ENCODE measurements around the gene PLCD1.

- TF ChIP-seq POLR2A (IDR thresholded peaks at IDR 0.05) (no peak), POLR2AphosphoS5 (IDR thresholded peaks at IDR 0.05) (no peak)
- TF ChIP-seq, protein P1, sequence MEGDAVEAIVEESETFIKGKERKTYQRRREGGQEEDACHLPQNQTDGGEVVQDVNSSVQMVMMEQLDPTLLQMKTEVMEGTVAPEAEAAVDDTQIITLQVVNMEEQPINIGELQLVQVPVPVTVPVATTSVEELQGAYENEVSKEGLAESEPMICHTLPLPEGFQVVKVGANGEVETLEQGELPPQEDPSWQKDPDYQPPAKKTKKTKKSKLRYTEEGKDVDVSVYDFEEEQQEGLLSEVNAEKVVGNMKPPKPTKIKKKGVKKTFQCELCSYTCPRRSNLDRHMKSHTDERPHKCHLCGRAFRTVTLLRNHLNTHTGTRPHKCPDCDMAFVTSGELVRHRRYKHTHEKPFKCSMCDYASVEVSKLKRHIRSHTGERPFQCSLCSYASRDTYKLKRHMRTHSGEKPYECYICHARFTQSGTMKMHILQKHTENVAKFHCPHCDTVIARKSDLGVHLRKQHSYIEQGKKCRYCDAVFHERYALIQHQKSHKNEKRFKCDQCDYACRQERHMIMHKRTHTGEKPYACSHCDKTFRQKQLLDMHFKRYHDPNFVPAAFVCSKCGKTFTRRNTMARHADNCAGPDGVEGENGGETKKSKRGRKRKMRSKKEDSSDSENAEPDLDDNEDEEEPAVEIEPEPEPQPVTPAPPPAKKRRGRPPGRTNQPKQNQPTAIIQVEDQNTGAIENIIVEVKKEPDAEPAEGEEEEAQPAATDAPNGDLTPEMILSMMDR (IDR thresholded peaks at IDR 0.05), result no peak
Observed at GRCh38 chr3:37989821-37990480, 39.5 kb downstream of the PLCD1 start.
